GM12801 (cell line): ENCODE data around the gene SIGLEC11.

Experiments
- TF ChIP-seq, protein P1 (sequence below): IDR thresholded peaks from one replicate; pipeline ENCODE4 v1.5.1; 2011; ENCODE audit warnings: control low read depth; ENCODE audit not compliant: insufficient read length; ENCODE audit errors: extremely low read depth

Gene SIGLEC11

GRCh38 chr19:49931293-49932040 is 29.5 kb downstream of the SIGLEC11 start:
- TF ChIP-seq, protein P1, sequence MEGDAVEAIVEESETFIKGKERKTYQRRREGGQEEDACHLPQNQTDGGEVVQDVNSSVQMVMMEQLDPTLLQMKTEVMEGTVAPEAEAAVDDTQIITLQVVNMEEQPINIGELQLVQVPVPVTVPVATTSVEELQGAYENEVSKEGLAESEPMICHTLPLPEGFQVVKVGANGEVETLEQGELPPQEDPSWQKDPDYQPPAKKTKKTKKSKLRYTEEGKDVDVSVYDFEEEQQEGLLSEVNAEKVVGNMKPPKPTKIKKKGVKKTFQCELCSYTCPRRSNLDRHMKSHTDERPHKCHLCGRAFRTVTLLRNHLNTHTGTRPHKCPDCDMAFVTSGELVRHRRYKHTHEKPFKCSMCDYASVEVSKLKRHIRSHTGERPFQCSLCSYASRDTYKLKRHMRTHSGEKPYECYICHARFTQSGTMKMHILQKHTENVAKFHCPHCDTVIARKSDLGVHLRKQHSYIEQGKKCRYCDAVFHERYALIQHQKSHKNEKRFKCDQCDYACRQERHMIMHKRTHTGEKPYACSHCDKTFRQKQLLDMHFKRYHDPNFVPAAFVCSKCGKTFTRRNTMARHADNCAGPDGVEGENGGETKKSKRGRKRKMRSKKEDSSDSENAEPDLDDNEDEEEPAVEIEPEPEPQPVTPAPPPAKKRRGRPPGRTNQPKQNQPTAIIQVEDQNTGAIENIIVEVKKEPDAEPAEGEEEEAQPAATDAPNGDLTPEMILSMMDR, result no peak

- TF ChIP-seq, protein P1, result no peak
Observed at GRCh38 chr19:49930483-49931011, 30.4 kb downstream of the SIGLEC11 start.

- TF ChIP-seq, protein P1, result no peak
Observed at GRCh38 chr19:49929611-49930482, 31.1 kb downstream of the SIGLEC11 start.

- TF ChIP-seq, protein P1, result no peak
Observed at GRCh38 chr19:49929121-49929610, 31.8 kb downstream of the SIGLEC11 start, which contains the start of the genes ATF5 and NUP62. Gene ATF5, plus strand, starts transcription at chr19:49929205. Its CDS starts 1,646 bp downstream, at chr19:49930851. Gene NUP62, minus strand, starts transcription at chr19:49929504. Its CDS starts 19,697 bp downstream, at chr19:49909807.

- TF ChIP-seq, protein P1, result no peak
Observed at GRCh38 chr19:49927526-49928264, 33.3 kb downstream of the SIGLEC11 start.

- TF ChIP-seq, protein P1, result no peak
Observed at GRCh38 chr19:49926515-49926914, 34.5 kb downstream of the SIGLEC11 start.
